Dedifferentiated amniotic fluid mesenchymal stem cell (primary cell): ENCODE data around the gene NFATC2.
"Not testable (repeated sequence)": the region's sequence is repeated elsewhere in the genome, so short reads cannot be mapped to it uniquely, and the experiment has no call there.

Source experiments
- DNase-seq: peaks from one replicate; pipeline ENCODE4 v3.0.0-alpha.2; 2016; ENCODE audit errors: extremely low spot score

The NFATC2 gene

GRCh38 chr20:51495291-51495690 lies 47.2 kb downstream of the NFATC2 start:
- DNase-seq: no peak

DNA sequence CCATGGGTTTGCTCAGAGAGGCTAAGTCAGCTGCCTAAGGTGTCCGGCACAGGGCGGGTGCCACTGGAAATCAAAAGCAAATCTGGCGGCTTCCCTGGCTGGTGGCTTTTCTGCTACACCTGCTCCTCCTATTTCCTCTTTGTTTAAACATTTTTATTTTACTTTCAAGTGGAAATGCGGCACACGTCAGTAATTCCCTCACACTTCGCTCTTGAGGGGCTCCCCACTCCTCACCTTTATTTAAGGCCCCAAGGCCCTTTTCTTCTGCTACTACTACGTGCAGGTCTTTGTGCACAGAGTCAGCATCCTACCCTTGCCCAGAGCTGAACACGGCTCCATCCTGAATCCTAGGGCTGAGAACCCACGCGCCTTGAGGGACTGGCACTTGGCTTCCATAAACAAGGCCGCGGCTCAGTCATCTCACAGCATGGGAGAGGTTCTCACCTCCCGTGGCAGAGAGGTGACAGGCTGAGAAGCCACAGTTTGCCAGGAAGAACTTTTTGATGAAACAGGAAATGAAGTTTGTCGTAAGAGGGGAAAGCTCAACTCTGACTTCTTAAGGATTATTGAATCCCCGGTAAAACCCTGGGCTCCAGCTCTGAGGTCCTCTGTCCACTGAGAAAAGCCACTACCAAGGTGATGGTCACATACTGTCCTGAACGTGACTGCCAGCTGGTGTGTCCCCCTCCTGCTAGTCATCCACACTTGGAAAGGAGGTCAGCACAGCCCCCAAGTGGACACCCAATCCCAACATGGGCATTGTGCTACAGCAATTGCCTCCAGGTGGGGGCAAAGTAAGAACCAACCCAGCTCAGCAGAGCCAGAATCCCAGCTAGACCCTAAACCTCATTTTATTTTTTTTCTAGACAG lies 48.0 kb downstream of the NFATC2 start:
- no peak for DNase-seq

- DNase-seq: no peak
Measured at GRCh38 chr20:51493346-51493791, 49.1 kb downstream of the NFATC2 start.

DNA sequence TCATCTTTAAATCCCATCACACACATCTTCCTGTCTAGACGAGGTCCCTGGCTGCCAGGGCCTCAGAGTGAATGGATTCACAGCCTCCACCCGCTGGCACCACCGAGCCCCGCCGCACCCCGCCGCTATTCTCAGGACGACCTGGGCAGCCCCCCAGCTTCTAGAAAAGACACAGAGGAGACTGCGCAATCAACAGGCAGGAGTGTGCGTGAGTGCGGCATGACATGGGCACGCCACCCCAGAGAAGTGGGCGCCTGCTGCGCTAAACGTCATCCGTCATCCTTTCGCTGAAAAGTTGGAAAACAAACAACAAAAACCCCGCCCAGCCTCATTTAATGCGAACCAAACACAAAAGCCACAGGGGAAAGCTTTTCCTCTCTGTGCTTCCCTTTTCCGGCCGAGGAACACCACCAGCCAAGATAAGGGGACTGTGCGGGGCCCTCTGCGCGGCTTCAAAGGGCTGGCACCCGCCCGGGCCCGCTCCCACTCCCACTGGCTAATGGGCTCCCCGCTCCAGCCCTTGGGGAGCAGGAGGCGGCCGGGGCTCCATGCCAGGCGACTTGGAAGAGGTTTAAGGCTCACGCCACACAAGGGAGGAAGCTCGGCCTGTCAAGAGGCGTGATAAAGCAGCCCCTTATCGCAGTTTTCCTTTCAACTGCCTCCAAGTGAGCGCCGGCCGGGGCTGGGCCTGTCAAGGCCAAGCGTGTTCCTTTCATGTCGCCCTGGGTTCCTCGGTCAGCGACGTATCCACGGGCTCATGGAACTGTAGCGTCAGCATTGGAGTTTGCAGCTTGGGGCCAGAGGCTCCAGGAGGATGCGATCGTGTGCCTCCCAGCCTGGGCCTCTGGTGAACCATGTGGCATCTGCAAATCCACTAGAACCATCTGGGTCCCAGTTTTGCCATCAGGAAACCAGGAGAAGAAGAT lies 50.1 kb downstream of the NFATC2 start:
- DNase-seq: no peak

DNA sequence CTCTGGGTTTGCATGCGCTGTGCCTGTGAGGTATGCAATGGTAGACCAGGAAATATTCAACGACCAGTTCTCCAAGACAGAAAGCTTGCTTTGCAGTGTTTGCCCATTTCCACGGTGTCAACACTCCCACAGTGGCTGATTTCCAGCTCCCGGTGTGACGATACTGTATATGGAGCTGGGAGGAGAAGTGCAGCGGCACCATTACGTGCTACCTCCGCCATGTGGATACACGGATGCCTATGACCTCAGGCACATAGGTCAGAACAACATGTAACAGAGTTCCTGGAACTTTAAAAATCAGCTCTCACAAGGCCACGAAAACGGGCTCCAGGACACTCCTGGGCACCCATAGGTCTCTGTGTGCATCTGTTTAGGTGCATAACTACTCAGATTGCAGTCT lies 51.1 kb downstream of the NFATC2 start:
- DNase-seq: no peak

DNA sequence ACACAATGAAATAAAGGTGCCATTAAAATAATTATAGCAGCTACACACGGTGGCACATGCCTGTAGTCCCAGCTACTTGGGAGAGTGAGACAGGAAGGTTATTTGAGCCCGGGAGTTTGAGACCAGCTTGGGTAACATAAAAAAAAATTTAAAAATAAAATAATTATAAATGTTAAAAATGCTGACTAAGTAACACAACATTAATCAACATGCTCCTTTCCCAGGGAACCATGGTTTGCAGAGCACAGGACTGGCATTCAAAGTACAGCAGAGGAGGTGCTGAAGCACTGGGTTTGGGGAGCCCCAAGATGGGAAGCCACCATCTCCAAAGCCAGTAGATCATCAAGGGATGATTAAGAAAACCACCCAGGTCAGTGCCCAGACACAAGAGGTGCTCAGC lies 51.9 kb downstream of the NFATC2 start:
- no peak for DNase-seq

- DNase-seq: no peak
Measured at GRCh38 chr20:51489611-51490010, 52.9 kb downstream of the NFATC2 start.

DNA sequence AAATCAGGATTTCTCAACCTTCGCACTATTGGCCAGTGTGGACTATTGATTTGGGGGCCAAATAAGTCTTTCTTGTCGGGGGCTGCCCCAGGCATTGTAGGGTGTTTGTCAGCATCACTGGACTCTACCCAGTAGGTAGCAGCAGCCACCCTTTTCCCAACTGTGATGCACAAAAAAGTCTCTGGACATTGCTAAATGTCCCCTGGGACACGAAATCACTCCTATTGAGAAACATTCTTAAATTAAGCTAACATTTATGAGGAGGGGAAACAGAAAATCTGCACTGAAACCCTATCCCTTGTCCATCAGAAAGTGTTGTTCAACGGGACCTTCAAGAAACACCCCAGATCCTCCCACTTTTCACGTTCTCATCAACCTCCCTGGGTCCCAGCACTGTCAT lies 54.2 kb downstream of the NFATC2 start:
- DNase-seq: no peak

DNA sequence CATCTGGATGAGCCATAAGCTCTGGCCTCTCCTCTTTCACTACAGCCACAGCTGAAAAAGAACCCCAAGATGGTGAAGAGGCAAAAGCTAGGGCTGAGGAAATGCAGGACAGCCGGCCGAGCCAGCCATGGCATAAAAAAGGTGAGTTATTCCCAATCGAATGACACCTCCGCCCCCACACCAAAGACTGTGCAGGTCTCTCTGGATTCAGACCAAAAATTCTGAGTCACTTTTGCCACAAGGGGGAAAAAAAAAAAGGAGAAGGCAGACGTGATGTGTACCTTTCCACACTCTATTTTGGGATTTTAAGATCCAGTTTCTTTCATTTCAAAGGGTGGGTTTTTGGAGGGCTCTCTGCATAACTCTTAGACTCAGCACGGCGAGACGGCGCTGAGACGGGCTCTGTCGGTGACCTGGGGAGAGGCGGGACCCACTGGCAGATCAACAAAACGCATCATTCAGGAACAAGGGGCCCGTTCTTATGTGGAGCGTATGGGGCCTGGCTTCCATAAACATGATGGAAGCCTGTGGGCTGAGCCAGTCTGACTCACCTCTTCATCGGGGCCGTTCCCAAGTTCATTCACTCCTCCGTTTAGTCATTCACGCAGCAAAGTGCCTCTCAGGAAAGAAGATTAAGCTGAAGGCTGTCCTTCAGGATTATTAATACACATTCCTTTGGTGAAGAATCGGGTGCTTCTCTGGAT lies 54.8 kb downstream of the NFATC2 start:
- peak; percentile 42 for DNase-seq

DNA sequence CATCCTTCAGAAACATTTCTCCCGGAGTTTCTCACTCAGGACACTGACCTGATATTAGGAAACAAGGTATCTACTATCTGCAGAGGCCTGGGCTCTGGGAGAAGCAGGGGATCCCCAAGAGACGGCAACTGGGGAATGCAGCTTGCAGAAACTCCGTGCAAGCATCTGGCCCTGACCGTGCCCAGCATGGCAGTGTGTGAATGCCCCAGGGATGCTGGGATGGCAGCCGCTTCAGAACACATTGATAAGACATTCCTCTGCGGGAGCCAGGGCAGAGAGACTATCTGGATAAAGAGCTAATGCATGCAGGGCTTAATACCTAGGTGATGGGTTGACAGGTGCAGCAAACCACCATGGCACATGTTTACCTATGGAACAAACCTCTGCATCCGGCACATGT lies 55.4 kb downstream of the NFATC2 start:
- DNase-seq: no peak

DNA sequence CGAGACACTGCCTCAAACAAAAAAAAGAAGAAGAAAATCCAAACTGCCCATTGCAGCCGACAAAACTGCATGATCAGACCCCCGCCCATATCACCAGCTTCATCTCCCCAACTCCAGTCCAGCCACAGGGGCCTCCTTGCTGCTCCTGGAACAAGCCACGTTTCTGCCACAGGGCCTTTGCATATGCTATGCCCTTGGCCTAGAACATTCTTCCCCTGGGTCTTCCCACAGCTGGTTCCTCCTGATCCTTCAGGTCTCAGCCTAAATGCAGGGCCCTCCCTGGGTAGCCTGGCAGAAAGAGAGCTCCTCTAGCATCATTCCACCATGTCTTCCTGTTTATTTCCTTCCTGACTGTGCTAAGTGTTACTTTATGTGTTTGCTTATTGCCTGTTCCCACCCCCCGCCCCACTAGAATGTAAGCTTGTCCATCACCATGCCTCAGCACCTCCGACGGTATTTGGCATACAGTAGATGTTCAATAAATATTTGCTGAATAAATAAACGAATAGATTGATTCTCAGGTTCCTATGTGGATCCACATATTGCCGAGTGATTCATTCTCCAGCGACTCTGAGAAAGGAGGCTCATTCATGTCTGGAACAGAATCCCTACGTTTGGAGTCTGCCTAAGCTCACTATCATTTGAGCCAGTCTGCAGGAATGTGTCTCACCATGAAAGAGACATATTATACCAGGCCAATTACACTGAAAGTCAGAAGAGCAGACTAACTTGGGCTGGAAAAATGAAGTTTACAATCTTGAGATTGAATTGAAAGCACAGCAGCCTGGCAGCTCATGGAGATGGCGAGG lies 56.1 kb downstream of the NFATC2 start:
- no peak for DNase-seq

- no peak for DNase-seq
Measured at GRCh38 chr20:51484831-51485230, 57.7 kb downstream of the NFATC2 start.

GRCh38 chr20:51484141-51484815 lies 58.2 kb downstream of the NFATC2 start:
- DNase-seq: no peak

GRCh38 chr20:51482836-51483473 lies 59.6 kb downstream of the NFATC2 start:
- DNase-seq: no peak

GRCh38 chr20:51481341-51481914 lies 61.1 kb downstream of the NFATC2 start:
- no peak for DNase-seq

DNA sequence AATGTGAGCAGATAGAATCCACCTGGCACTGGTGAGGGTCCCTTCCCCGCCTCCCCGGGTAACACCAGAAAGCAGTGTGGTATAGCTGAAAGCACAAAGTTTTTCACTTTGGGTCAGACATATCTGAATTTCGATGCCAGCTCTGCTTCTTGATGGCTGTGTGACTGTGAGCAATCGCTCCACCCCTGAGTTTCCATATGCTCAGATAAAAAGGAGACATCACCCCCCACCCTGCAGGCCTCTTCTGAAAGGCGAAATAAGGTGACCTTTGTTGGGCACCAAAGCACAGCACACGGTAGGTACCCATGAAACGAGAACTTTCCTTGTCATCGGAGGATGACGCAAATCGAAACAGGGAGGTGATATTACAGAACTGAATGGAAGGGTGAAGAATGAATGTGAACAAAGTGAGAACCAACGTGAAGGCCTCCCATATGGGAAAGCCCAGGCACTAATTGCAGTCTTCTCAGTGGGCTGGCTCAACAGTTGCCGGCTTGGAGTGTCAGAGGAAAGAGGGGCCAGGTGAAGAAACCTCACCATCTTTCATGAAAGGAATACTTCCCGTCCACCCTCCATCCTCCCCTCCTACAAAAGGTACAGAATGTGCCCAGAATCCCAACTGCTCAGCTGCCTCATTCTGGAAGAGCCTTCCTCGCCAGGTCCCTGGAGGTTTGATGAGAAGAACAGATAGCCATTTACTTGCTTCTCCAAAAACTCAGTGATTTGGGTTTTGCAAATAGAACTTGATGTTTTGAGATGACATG lies 61.8 kb downstream of the NFATC2 start:
- DNase-seq: no peak

DNA sequence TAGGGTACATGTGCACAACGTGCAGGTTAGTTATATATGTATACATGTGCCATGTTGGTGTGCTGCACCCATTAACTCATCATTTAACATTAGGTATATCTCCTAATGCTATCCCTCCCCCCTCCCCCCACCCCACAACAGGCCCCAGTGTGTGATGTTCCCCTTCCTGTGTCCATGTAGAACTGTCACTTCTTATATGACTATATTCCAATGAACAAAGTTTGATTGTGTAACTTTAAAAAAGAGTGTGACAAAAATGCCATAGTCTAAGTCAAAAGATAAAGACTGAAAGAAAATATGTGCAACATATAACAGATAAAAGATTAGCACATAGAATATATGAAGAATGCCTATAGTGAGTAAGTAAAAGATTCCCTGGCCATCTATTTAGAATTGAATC lies 66.4 kb downstream of the NFATC2 start:
- not testable (repeated sequence) for DNase-seq

GRCh38 chr20:51473771-51474170 lies 68.7 kb downstream of the NFATC2 start:
- DNase-seq: no peak

DNA sequence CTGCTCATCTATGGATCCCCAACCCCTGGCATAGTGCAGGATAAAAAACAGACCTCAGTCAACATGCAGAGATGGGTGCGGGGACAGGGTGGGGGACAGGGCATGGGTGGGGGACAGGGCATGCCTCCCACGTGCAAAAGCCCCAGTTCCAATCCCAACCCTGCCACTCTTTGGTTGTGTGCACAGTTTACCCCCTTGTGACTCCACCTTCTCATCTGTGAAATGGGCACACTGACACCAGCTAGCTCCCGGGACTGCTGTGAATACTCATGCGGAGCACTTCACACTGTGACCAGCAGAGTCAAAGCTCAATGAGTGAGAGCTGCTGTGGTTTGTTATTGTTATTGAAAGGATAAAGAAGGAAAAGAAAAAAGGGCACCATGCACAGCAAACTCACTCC lies 69.3 kb downstream of the NFATC2 start:
- DNase-seq: no peak
